HG03558 (cell line): ENCODE measurements around the gene CST2.
"Not testable (repeated sequence)": the region's sequence is repeated elsewhere in the genome, so short reads cannot be mapped to it uniquely, and the experiment has no call there.

Experiments used
- ATAC-seq: cut with Tn5 transposase; IDR thresholded peaks from one replicate; pipeline ENCODE4 v1.9.1; 2021; ENCODE audit warnings: moderate number of reproducible peaks; ENCODE audit not compliant: unreplicated experiment; ENCODE audit errors: extremely low read depth

CST2 gene

DNA sequence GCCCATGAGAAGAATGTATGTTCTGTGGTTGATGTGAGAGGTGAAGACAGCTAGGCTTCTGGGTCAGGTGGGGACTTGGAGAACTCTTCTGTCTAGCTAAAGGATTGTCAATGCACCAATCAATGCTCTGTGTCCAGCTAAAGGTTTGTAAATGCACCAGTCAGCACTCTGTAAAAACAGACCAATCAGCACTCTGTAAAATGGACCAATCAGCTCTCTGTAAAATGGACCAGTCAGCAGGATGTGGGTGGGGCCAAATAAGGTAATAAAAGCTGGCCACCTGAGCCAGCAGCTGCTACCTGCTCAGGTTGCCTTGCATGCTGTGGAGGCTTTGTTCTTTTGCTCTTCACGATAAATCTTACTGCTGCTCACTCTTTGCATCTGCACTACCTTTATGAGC is 15.0 kb downstream of the CST2 start:
- not testable (repeated sequence) for ATAC-seq

- not testable (repeated sequence) for ATAC-seq
Observed at GRCh38 chr20:23810349-23810748, 16.2 kb downstream of the CST2 start.

DNA sequence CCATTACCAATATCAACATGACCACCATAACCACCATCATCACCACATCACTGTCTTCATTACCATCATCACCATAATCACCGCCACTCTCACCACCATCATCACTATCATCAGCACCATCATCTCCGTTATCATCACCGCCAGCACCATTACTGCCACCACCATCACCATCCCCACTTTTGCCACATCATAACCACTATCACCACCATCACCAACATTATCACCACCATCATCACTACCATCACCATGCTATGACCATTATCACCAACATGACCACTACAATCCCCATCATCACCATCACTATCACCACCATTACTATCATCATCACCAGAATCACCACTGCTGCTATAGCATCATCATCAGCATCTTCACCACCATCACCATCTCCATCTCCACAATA is 25.7 kb downstream of the CST2 start:
- ATAC-seq: no peak

GRCh38 chr20:23799216-23799847 is 27.2 kb downstream of the CST2 start:
- ATAC-seq: peak; percentile 52

DNA sequence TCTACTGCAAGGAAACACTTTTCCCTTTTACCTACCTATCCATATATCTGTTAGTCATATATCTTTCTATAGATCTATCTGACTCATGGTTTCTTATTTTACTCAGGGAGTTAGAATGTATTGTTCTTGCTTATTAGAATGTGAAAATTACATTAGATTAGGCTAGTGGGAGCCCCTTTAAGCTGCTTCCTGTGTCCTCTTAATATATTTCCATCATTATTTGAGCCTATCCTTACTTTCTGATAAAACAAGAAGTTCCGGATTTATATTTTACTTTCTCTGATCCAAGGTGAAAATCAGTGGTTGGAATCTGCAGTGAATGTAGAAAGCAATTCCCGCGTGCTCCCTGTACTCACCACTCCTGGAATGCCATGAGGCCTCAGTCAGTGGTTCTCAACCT is 31.0 kb downstream of the CST2 start:
- no peak for ATAC-seq

DNA sequence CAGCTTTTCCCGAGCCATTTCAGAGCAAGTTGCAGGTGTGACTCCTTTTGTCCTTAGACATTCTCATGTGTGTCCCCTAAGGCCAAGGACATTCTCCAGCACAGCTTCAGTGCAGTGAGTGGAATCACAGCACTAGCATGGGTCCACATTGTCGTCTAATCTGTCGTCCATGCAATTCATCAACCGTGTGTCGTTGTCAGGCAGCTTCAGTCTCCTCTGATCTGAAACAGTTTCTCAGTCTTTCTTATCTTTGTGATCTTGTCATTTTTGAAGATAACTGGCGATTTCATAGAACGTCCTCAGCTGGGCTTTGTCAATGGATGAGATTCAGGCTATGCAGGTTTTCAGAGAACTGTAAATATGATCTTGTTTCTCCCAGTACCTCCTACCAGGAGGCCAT is 31.7 kb downstream of the CST2 start:
- no peak for ATAC-seq

DNA sequence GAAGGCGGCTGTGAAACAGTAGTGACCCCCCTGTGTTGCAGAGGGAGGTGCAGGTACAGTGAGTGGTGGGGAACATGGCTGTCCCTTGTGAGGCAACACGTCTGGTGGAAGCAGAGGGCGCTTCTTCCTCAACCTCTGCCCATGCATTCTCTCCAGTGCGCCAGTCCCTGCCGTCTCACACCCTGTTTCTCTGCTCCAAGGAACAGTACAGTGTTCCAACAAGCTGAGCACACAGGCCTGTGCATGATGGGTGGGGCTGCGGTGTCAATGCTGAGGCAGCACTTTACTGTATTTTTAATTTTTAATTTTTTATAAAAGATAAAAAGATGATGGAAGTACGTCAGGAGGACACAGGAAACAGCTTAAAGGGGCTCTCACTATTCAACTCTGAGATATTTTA is 32.5 kb downstream of the CST2 start:
- ATAC-seq: no peak

DNA sequence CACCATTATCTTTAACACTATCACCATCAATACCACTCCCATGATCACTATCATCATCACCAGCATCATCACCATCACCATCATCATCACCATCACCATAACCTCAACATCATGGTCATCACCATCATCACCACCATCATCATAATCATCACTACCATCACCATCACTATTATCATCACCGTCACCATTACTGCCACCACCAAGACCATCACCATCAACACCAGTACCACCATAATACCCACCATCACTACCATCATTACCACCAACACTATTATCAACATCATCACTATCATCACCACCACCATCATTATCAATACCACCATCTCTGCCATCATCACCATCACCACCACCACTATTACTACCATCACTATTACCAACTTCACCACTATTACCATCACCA is 43.1 kb downstream of the CST2 start:
- ATAC-seq: no peak

GRCh38 chr20:23782366-23782983 is 44.1 kb downstream of the CST2 start:
- no peak for ATAC-seq

- not testable (repeated sequence) for ATAC-seq
Observed at GRCh38 chr20:23778676-23779075, 47.9 kb downstream of the CST2 start.

DNA sequence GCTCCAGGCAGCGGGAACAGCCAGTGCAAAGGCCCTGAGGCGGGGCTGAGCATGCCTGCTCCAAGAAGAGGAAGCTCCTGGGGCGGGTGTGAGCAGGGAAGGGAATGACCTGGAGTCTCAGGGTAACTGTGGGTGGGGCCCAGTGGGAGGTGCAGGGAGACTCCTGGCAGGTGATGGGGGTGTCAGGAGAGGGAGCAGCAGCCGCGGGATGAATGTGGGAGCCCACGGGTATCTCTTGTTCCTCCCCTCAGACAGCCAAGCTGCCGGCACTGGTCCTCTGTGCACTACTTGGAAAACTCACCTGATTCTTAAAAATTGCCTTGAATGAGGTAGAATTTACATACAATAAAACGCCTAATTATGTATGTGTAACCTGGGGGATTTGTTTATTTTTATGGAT is 49.1 kb downstream of the CST2 start:
- ATAC-seq: not testable (repeated sequence)

DNA sequence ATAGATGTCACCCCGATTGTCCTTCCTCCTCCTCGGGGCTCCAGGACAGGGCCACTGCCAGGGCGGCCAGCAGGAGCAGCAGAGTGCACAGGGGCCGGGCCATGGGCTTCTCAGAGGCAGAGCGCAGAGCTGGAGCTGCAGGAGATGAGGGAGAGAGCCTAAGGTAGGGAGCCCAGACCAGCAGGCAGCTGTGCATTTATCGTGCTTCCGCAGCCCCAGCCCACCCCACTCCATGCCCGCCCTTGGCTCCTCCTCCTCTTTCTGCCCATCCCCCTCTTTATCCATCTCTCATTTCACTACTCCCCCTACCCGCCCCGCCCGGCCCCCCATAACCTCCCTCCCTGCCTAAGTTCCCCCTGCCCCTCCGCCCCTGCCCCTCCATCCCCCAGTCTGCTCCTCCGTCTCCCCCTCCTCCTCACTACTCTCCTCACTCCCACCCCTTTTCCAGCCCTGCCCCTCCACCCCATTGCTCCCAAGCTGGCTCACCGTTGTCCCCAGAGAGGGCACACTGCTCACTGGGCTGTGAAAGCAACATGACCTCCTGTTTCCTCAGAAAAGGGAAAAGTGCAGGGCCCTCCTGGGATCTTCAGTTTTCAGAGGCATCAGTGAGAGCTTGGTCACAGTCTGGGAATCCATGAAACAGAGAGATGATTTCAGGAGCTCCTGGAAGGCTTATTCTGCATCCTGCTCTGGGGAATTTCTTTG is 50.3 kb downstream of the CST2 start:
- no peak for ATAC-seq

- no peak for ATAC-seq
Observed at GRCh38 chr20:23774081-23774480, 52.4 kb downstream of the CST2 start.
